Activated CD4-positive, alpha-beta T cell treated with anti-CD3 and anti-CD28 coated beads, Interleukin-2, amount 50 U/mL, for 16 hours (primary cell): ENCODE data around the gene PIK3C2B.
A peak's percentile ranks its signal among the peaks of the same experiment; 100 is the strongest.
"Not testable (repeated sequence)": the region's sequence is repeated elsewhere in the genome, so short reads cannot be mapped to it uniquely, and the experiment has no call there.

Experiments used
- DNase-seq: peaks from one replicate; pipeline ENCODE4 v3.0.0-alpha.2; 2020

The PIK3C2B gene

GRCh38 chr1:204507317-204508105, 12.9 kb upstream of the PIK3C2B start:
- DNase-seq, result peak; percentile 36

DNA sequence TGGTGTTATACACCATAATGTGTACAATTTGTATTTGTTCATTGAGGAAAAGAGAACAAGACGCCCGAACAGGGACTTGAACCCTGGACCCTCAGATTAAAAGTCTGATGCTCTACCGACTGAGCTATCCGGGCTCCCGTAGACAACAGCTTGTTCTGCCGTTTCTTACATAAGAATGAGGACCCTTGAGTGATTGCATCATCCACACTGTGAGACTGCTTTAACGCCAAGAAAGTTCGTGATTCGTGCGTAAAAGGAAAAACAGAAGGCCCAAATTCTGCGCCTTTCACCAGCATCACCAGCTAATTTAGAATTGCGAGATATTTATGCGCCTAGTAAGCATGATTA, 12.3 kb upstream of the PIK3C2B start:
- peak; percentile 95 for DNase-seq

- peak; percentile 91 for DNase-seq
Measured at GRCh38 chr1:204506201-204506968, 11.8 kb upstream of the PIK3C2B start.

DNA sequence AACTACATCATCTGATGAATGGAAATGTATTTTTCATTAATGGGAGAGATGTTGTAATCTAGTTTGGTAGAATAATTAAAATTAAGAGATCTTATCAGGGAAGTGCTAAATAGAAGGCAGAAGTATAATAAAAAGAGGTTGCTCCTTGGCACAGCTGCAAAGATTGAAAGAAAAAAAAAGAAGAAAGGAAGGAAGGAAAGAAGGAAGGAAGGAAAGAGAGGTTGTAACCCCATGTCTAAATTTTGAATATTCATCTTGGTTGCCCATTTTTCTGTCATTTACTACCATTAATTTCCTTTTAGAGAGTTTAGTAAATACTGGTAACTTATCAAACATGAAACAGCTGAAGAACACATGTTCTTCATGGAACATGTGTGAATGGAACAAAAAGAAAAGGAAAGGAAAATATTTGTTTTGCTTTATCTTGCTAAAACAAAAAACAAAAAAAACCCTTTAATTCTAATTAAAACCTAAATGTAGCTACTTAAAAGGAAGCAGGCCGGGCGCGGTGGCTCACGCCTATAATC, 11.1 kb upstream of the PIK3C2B start:
- DNase-seq, result no peak

GRCh38 chr1:204503913-204504519, 9.4 kb upstream of the PIK3C2B start:
- DNase-seq, result no peak

GRCh38 chr1:204503122-204503912, 8.7 kb upstream of the PIK3C2B start:
- DNase-seq, result peak; percentile 80

DNA sequence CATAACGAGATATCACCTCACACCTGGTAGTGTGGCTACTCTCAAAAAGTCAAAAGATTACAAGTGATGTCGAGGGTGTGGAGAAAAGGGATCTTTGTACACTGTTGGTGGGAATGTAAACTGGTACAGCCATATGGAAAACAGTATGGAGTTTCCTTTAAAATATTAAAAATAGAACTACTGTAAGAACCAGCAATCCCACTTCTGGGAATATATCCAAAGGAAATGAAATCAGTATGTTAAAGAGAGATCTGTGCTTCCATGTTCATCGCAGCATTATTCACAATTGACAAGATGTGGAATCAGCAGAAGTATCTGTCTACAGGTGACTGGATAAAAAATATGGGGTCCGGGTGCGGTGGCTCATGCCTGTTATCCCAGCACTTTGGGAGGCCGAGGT, 7.6 kb upstream of the PIK3C2B start:
- DNase-seq, result no peak

GRCh38 chr1:204499511-204500468, 5.2 kb upstream of the PIK3C2B start:
- DNase-seq, result no peak

GRCh38 chr1:204498981-204499380, 4.4 kb upstream of the PIK3C2B start:
- DNase-seq, result no peak

DNA sequence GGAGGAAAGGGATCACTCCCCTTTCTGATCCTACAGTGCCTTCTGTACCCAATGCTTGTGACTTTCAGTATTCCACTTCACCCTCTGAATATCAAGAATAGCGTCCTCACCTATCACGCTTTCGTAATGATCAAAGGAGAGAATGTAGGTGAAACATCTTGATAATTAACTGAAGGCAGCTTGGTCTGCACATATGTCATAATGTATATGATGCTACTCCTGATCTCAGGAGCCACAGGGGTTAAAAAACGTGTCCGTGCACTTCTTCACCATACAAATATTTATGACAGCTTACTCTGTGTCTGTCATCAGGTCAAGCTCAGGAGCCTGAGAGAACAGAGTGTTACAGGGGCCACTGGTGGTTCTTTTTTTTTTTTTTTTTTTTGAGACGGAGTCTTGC, 1.2 kb upstream of the PIK3C2B start:
- DNase-seq, result no peak

GRCh38 chr1:204495078-204495753, 611 bp upstream of the PIK3C2B start:
- DNase-seq, result peak; percentile 62

DNA sequence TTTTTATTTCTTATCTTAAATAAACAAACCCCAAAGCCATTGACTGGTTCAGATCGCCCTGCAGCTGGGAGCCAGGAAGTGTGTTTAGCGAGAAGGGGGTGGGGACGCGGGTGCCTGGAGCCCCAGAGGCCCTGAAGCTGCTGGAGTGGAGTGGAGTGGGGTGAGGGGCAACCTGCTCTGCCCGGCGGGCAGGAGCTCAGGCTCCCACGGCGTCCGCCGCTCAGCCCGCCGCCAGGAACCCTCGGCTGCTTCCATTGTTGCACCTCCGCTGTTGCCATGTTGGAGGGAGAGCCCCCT, 673 bp downstream of the PIK3C2B start:
- DNase-seq, result peak; percentile 58

GRCh38 chr1:204493145-204493983, 1.2 kb downstream of the PIK3C2B start:
- peak; percentile 16 for DNase-seq

DNA sequence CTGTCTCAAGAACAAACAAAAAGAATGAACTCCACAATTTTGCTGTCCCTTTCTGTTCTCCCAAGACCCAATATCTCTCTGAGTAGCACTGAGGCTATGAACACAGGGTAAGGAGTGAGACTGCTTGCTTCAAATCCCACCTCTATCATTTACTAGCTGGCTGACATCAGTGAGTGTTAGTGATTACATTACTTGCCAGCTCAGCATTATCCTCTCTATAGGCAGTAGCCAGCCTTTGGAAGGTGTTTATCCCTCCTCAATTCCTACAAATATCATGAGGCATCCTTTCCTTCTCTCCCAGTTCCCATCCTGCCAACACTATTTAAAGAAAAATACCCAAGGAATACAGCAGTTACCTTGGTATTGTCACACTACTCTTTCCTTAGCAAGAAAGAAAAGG, 3.0 kb downstream of the PIK3C2B start:
- no peak for DNase-seq

GRCh38 chr1:204487256-204487615, 7.4 kb downstream of the PIK3C2B start:
- DNase-seq, result no peak

- DNase-seq, result not testable (repeated sequence)
Measured at GRCh38 chr1:204486513-204487255, 7.9 kb downstream of the PIK3C2B start.

DNA sequence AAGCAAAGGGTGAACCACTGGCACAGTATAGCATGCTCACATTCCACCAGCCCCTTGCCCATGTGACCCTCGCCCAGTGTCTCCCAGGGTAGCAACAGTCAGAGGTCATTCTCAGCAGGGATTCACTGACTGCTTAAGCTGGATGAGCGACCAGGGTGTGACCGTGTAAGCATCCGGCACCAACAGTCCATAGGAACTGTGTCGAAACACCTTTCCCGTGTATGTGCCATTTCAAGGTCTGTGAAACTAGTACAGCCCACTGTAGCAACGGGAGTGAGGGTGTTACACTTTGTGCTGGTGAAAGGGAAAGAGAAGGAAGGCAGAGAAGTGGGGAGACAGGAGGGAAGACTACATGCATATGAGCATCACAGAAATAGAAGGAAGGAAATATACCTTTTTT, 10.8 kb downstream of the PIK3C2B start:
- no peak for DNase-seq

GRCh38 chr1:204480515-204480914, 14.1 kb downstream of the PIK3C2B start:
- no peak for DNase-seq

- DNase-seq, result no peak
Measured at GRCh38 chr1:204479387-204480136, 15.0 kb downstream of the PIK3C2B start.
